PC-3 (cell line): ENCODE measurements around the gene UGT1A10.

ENCODE experiments used
- CTCF ChIP-seq: fragments of 300-600 bp; sonication (generic); conservative IDR thresholded peaks from 2 replicates; pipeline ENCODE4 v1.5.1; 2017; ENCODE audit warnings: antibody characterized with exemption, low read depth, mild to moderate bottlenecking, low read length
- EZH2 ChIP-seq: fragments of 300-600 bp; sonication (generic); IDR thresholded peaks from one replicate; pipeline ENCODE4 v1.6.1; 2017; ENCODE audit warnings: antibody characterized with exemption, mild to moderate bottlenecking, low read length; ENCODE audit not compliant: unreplicated experiment

- no peak for TF ChIP-seq CTCF
- TF ChIP-seq EZH2, result no peak
Measured at GRCh38 chr2:233690444-233690843, 54.2 kb downstream of the UGT1A10 start.
